Sigmoid colon (tissue), 3 donors: ENCODE data around the gene PLEKHB1.

ENCODE experiments used
- CTCF ChIP-seq, 4 experiments: fragments of 450-650 bp in 3 of 4; fragments of 200-600 bp in 1 of 4; IDR thresholded peaks; one replicate each; pipeline ENCODE4 v1.5.1; 2016 to 2019; ENCODE audit warnings: antibody characterized with exemption in 4 of 4, mild to moderate bottlenecking in 3 of 4, moderate library complexity in 2 of 4
- POLR2A ChIP-seq, 2 donors: fragments of 450-650 bp; IDR thresholded peaks; one replicate each; pipeline ENCODE4 v1.6.1; 2016; ENCODE audit warnings: antibody characterized with exemption in 2 of 2, mild to moderate bottlenecking in 2 of 2, moderate library complexity in 2 of 2

DNA sequence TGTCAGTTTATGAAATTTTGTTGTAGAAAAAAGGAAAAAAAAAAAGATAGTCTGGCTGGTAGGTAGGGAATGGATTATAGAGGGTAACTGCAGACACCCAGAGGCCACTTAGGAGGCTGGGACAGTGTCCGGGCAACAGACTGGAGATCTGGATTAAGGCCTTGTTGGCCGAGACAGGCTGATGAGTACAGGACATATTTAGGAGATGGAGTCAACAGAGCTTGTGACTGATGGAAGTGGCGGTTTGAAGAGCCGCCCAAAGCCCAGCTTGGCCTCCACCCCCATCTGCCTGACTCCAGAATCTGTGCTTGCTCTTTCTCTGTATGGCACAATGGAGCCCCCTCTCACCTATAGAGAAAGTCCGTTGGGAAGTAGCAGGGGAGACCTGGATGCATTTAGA, 7.6 kb downstream of the PLEKHB1 start:
- TF ChIP-seq POLR2A (IDR thresholded peaks at IDR 0.05) (no peak), CTCF (IDR thresholded peaks at IDR 0.05) (no peak)
